GM23338 (cell line): ENCODE data around the gene ZNF593OS. TPM values are rescaled to one million over a fixed set of nuclear protein-coding genes. Genes with fewer than 3 reads are reported as not detected.

Source experiments
- ATAC-seq: fragments of 200-7000 bp; cut with Tn5 transposase; 3 replicates; pipeline ENCODE4 v1.9.1; 2020
- DNase-seq: peaks from one replicate; pipeline ENCODE4 v3.0.0-alpha.2; 2015; ENCODE audit warnings: low spot score
- H2AFZ ChIP-seq: fragments of 200-600 bp; sonication (generic); 2 replicates; pipeline ENCODE4 v1.8.0; 2016; ENCODE audit warnings: antibody characterized with exemption, mild to moderate bottlenecking, moderate library complexity
- H3F3A ChIP-seq: fragments of 200-600 bp; sonication (generic); replicated peaks from 2 replicates; pipeline ENCODE4 v1.8.0; 2017; ENCODE audit warnings: antibody characterized with exemption, mixed run types, low read depth
- H3K27ac ChIP-seq: fragments of 200-600 bp; sonication (generic); 2 replicates; pipeline ENCODE4 v1.6.1; 2016; ENCODE audit warnings: low read depth
- H3K27me3 ChIP-seq: fragments of 200-600 bp; sonication (generic); 2 replicates; pipeline ENCODE4 v1.8.0; 2016; ENCODE audit warnings: mild to moderate bottlenecking, mixed run types, moderate library complexity; ENCODE audit not compliant: insufficient read depth
- H3K36me3 ChIP-seq: fragments of 200-600 bp; sonication (generic); 2 replicates; pipeline ENCODE4 v1.8.0; 2016; ENCODE audit warnings: mild to moderate bottlenecking; ENCODE audit not compliant: insufficient read depth
- H3K4me1 ChIP-seq: fragments of 200-600 bp; sonication (generic); 2 replicates; pipeline ENCODE4 v1.8.0; 2016; ENCODE audit warnings: mild to moderate bottlenecking, moderate library complexity; ENCODE audit not compliant: insufficient read depth
- H3K4me2 ChIP-seq: fragments of 200-600 bp; sonication (generic); 2 replicates; pipeline ENCODE4 v1.7.1; 2017; ENCODE audit warnings: mixed run types
- H3K4me3 ChIP-seq: fragments of 200-600 bp; sonication (generic); 2 replicates; pipeline ENCODE4 v1.6.1; 2016; ENCODE audit warnings: mixed run types
- H3K79me2 ChIP-seq: fragments of 200-600 bp; sonication (generic); replicated peaks from 2 replicates; pipeline ENCODE4 v1.8.0; 2017; ENCODE audit warnings: mild to moderate bottlenecking; ENCODE audit not compliant: insufficient read depth
- H3K9me2 ChIP-seq: fragments of 200-600 bp; sonication (generic); 2 replicates; pipeline ENCODE4 v1.8.0; 2017; ENCODE audit not compliant: insufficient read depth
- H4K20me1 ChIP-seq: fragments of 200-600 bp; sonication (generic); replicated peaks from 2 replicates; pipeline ENCODE4 v1.8.0; 2017; ENCODE audit warnings: mild to moderate bottlenecking; ENCODE audit not compliant: insufficient read depth
- H3K27ac Mint-ChIP-seq: 2 replicates; pipeline ENCODE4 v1.8.0; 2020; ENCODE audit warnings: inconsistent platforms, mild to moderate bottlenecking, moderate library complexity, mixed read lengths
- H3K27me3 Mint-ChIP-seq: 3 replicates; pipeline ENCODE4 v1.8.0; 2022; ENCODE audit warnings: low read depth, mild to moderate bottlenecking, moderate library complexity, mixed read lengths, inconsistent platforms; ENCODE audit not compliant: insufficient read depth, poor library complexity
- H3K36me3 Mint-ChIP-seq: 3 replicates; pipeline ENCODE4 v1.8.0; 2021; ENCODE audit warnings: low read depth, mild to moderate bottlenecking, inconsistent platforms, moderate library complexity, mixed read lengths
- H3K4me1 Mint-ChIP-seq: 3 replicates; pipeline ENCODE4 v1.8.0; 2020; ENCODE audit warnings: mild to moderate bottlenecking, inconsistent platforms, mixed read lengths
- H3K4me3 Mint-ChIP-seq: 3 replicates; pipeline ENCODE4 v1.8.0; 2021; ENCODE audit warnings: moderate library complexity, mild to moderate bottlenecking, inconsistent platforms, mixed read lengths
- H3K9me3 Mint-ChIP-seq: 3 replicates; pipeline ENCODE4 v1.8.0; 2020; ENCODE audit warnings: moderate library complexity, mild to moderate bottlenecking, inconsistent platforms, mixed read lengths
- CREB1 ChIP-seq: fragments of 250-450 bp; sonication (Bioruptor Pico); IDR thresholded peaks from 2 replicates; pipeline ENCODE4 v1.5.0; 2020; ENCODE audit warnings: low read depth, mild to moderate bottlenecking, moderate library complexity
- EZH2 ChIP-seq: fragments of 200-600 bp; sonication (generic); IDR thresholded peaks from one replicate; pipeline ENCODE4 v1.8.0; 2017; ENCODE audit warnings: antibody characterized with exemption, mild to moderate bottlenecking, low read depth; ENCODE audit not compliant: unreplicated experiment
- EZH2phosphoT487 ChIP-seq: fragments of 200-600 bp; sonication (generic); IDR thresholded peaks from one replicate; pipeline ENCODE4 v1.8.1; 2018; ENCODE audit warnings: antibody characterized with exemption; ENCODE audit not compliant: unreplicated experiment
- JUNB ChIP-seq: IDR thresholded peaks from one replicate; pipeline ENCODE4 v1.6.1; 2016; ENCODE audit warnings: antibody characterized with exemption; ENCODE audit not compliant: unreplicated experiment
- NANOG ChIP-seq: IDR thresholded peaks from 2 replicates; pipeline ENCODE4 v1.6.1; 2016; ENCODE audit warnings: antibody characterized with exemption, borderline replicate concordance
- POLR2AphosphoS5 ChIP-seq: IDR thresholded peaks from 2 replicates; pipeline ENCODE4 v1.6.1; 2016; ENCODE audit warnings: antibody characterized with exemption, low read depth
- STAT1 ChIP-seq: IDR thresholded peaks from one replicate; pipeline ENCODE4 v1.6.1; 2016; ENCODE audit warnings: antibody characterized with exemption; ENCODE audit not compliant: unreplicated experiment
- ZNF331 ChIP-seq: fragments of 250-450 bp; sonication (Bioruptor Pico); IDR thresholded peaks from 2 replicates; pipeline ENCODE4 v1.5.0; 2020; ENCODE audit warnings: low read depth, mild to moderate bottlenecking, moderate library complexity
- polyA plus RNA-seq: library from polyadenylated mRNA; unstranded; fragments of >200 nt; fragmentation: Nextera tagmentation; extraction: Ambion mirVana; gene quantifications from 2 replicates; pipeline ENCODE4 v1.2.1, GENCODE V29; 2016
- total RNA-seq: library from RNA; depleted of rRNA; stranded (reverse); fragments of >200 nt; shearing (Covaris generic); gene quantifications from 2 replicates; pipeline ENCODE4 v1.2.3, GENCODE V29; 2014
- TF ChIP-seq, protein P1 (sequence below): IDR thresholded peaks from one replicate; pipeline ENCODE4 v1.6.1; 2018; ENCODE audit warnings: antibody characterized with exemption; ENCODE audit not compliant: unreplicated experiment
- TF ChIP-seq, protein P2 (sequence below): IDR thresholded peaks from 2 replicates; pipeline ENCODE4 v1.6.1; 2016; ENCODE audit warnings: antibody characterized with exemption
- TF ChIP-seq, protein P3 (sequence below), 2 experiments: fragments of 200-600 bp in 1 of 2; sonication (generic) in 1 of 2; conservative IDR thresholded peaks; 2 replicates each; pipeline versions ENCODE4 v1.5.1 to v1.6.1; 2016 to 2017; ENCODE audit warnings: antibody characterized with exemption in 2 of 2, low read depth in 2 of 2, mild to moderate bottlenecking in 2 of 2, moderate library complexity in 1 of 2
- TF ChIP-seq, protein P4 (sequence below): fragments of 250-450 bp; sonication (Bioruptor Pico); IDR thresholded peaks from 2 replicates; pipeline ENCODE4 v1.5.0; 2020; ENCODE audit warnings: mild to moderate bottlenecking, moderate library complexity

The ZNF593OS gene
- total and polyA plus RNA-seq, 2 experiments from 2014 or later: 1.1 TPM; not detected in 1

DNA sequence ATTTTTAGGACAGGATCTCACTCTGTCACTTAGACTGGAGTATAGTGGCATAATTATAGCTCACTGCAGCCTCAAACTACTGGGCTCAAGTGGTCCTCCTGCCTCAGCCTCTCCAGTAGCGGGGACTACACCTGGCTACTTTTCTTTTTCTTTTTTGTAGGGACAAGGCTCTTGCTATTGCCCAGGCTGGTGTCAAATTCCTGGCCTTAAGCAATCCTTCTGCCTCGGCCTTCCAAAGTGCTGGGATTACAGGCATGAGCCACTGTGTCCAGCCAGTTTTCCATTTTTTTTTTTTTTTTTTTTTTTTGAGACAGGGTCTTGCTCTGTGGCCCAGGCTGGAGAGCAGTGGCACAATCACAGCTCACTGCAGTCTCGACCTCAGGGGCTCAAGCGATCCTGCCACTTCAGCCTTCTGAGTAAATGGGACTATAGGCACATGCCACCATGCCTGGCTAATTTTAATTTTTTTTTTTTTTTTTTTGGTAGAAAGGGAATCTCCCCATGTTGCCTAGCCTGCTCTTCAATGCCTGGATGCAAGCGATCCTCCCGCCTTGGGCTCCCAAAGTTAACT lies 41.8 kb upstream of the ZNF593OS start (continued):
- TF ChIP-seq, protein P1, sequence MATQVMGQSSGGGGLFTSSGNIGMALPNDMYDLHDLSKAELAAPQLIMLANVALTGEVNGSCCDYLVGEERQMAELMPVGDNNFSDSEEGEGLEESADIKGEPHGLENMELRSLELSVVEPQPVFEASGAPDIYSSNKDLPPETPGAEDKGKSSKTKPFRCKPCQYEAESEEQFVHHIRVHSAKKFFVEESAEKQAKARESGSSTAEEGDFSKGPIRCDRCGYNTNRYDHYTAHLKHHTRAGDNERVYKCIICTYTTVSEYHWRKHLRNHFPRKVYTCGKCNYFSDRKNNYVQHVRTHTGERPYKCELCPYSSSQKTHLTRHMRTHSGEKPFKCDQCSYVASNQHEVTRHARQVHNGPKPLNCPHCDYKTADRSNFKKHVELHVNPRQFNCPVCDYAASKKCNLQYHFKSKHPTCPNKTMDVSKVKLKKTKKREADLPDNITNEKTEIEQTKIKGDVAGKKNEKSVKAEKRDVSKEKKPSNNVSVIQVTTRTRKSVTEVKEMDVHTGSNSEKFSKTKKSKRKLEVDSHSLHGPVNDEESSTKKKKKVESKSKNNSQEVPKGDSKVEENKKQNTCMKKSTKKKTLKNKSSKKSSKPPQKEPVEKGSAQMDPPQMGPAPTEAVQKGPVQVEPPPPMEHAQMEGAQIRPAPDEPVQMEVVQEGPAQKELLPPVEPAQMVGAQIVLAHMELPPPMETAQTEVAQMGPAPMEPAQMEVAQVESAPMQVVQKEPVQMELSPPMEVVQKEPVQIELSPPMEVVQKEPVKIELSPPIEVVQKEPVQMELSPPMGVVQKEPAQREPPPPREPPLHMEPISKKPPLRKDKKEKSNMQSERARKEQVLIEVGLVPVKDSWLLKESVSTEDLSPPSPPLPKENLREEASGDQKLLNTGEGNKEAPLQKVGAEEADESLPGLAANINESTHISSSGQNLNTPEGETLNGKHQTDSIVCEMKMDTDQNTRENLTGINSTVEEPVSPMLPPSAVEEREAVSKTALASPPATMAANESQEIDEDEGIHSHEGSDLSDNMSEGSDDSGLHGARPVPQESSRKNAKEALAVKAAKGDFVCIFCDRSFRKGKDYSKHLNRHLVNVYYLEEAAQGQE: no peak
- TF ChIP-seq, protein P2, sequence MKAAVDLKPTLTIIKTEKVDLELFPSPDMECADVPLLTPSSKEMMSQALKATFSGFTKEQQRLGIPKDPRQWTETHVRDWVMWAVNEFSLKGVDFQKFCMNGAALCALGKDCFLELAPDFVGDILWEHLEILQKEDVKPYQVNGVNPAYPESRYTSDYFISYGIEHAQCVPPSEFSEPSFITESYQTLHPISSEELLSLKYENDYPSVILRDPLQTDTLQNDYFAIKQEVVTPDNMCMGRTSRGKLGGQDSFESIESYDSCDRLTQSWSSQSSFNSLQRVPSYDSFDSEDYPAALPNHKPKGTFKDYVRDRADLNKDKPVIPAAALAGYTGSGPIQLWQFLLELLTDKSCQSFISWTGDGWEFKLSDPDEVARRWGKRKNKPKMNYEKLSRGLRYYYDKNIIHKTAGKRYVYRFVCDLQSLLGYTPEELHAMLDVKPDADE: no peak
- TF ChIP-seq STAT1 (no peak), CREB1 (CRISPR knock-in tag) (no peak), ZNF331 (no peak), EZH2phosphoT487 (no peak), NANOG (no peak), EZH2 (no peak)
- TF ChIP-seq, protein P3, sequence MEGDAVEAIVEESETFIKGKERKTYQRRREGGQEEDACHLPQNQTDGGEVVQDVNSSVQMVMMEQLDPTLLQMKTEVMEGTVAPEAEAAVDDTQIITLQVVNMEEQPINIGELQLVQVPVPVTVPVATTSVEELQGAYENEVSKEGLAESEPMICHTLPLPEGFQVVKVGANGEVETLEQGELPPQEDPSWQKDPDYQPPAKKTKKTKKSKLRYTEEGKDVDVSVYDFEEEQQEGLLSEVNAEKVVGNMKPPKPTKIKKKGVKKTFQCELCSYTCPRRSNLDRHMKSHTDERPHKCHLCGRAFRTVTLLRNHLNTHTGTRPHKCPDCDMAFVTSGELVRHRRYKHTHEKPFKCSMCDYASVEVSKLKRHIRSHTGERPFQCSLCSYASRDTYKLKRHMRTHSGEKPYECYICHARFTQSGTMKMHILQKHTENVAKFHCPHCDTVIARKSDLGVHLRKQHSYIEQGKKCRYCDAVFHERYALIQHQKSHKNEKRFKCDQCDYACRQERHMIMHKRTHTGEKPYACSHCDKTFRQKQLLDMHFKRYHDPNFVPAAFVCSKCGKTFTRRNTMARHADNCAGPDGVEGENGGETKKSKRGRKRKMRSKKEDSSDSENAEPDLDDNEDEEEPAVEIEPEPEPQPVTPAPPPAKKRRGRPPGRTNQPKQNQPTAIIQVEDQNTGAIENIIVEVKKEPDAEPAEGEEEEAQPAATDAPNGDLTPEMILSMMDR (conservative IDR thresholded peaks at IDR 0.05; ENCODE audit: low read depth in 2 of 2): no peak

DNA sequence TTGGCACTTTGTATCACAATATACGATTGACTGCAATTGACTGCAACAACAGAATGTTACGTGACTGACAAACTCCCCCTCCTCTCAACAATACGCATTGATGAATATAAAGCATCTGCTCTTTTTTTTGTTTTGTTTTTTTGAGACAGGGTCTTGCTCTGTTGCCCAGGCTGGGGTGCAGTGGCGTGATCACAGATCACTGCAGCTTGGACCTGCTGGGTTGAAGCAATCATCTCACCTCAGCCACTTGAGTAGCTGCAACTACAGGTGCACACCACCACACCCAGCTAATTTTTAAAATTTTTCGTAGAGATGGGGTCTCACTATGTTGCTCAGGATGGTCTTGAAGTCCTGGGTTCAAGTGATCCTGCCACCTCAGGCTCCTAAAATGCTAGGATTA lies 41.1 kb upstream of the ZNF593OS start:
- H3K27ac Mint-ChIP-seq: no peak overlapping the region
- Histone ChIP-seq H3K27ac (no peak overlapping the region), H2AFZ (no peak overlapping the region), H3K4me2 (no peak overlapping the region), H3F3A (no peaks in the 10 kb centered on the region), H3K27me3 (no peaks in the 10 kb centered on the region), H3K9me2 (no peaks in the 10 kb centered on the region), H3K4me3 (no peak overlapping the region), H3K4me1 (no peaks in the 10 kb centered on the region), H3K36me3 (no peaks in the 10 kb centered on the region), H4K20me1 (no peaks in the 10 kb centered on the region), H3K79me2 (no peaks in the 10 kb centered on the region)
- no peaks in the 10 kb centered on the region for H3K27me3 Mint-ChIP-seq
- no peak overlapping the region for H3K4me3 Mint-ChIP-seq
- H3K9me3 Mint-ChIP-seq: no peaks in the 10 kb centered on the region
- DNase-seq: no peak
- no peak for ATAC-seq
- no peaks in the 10 kb centered on the region for H3K36me3 Mint-ChIP-seq
- peaks cover 7% of the 10 kb centered on the region; the same call in 2 of the 3 replicates for H3K4me1 Mint-ChIP-seq
- TF ChIP-seq ZNF331: no peak
- TF ChIP-seq EZH2phosphoT487: no peak
- no peak for TF ChIP-seq JUNB
- TF ChIP-seq EZH2: no peak
- TF ChIP-seq POLR2AphosphoS5: no peak
- TF ChIP-seq, protein P4, sequence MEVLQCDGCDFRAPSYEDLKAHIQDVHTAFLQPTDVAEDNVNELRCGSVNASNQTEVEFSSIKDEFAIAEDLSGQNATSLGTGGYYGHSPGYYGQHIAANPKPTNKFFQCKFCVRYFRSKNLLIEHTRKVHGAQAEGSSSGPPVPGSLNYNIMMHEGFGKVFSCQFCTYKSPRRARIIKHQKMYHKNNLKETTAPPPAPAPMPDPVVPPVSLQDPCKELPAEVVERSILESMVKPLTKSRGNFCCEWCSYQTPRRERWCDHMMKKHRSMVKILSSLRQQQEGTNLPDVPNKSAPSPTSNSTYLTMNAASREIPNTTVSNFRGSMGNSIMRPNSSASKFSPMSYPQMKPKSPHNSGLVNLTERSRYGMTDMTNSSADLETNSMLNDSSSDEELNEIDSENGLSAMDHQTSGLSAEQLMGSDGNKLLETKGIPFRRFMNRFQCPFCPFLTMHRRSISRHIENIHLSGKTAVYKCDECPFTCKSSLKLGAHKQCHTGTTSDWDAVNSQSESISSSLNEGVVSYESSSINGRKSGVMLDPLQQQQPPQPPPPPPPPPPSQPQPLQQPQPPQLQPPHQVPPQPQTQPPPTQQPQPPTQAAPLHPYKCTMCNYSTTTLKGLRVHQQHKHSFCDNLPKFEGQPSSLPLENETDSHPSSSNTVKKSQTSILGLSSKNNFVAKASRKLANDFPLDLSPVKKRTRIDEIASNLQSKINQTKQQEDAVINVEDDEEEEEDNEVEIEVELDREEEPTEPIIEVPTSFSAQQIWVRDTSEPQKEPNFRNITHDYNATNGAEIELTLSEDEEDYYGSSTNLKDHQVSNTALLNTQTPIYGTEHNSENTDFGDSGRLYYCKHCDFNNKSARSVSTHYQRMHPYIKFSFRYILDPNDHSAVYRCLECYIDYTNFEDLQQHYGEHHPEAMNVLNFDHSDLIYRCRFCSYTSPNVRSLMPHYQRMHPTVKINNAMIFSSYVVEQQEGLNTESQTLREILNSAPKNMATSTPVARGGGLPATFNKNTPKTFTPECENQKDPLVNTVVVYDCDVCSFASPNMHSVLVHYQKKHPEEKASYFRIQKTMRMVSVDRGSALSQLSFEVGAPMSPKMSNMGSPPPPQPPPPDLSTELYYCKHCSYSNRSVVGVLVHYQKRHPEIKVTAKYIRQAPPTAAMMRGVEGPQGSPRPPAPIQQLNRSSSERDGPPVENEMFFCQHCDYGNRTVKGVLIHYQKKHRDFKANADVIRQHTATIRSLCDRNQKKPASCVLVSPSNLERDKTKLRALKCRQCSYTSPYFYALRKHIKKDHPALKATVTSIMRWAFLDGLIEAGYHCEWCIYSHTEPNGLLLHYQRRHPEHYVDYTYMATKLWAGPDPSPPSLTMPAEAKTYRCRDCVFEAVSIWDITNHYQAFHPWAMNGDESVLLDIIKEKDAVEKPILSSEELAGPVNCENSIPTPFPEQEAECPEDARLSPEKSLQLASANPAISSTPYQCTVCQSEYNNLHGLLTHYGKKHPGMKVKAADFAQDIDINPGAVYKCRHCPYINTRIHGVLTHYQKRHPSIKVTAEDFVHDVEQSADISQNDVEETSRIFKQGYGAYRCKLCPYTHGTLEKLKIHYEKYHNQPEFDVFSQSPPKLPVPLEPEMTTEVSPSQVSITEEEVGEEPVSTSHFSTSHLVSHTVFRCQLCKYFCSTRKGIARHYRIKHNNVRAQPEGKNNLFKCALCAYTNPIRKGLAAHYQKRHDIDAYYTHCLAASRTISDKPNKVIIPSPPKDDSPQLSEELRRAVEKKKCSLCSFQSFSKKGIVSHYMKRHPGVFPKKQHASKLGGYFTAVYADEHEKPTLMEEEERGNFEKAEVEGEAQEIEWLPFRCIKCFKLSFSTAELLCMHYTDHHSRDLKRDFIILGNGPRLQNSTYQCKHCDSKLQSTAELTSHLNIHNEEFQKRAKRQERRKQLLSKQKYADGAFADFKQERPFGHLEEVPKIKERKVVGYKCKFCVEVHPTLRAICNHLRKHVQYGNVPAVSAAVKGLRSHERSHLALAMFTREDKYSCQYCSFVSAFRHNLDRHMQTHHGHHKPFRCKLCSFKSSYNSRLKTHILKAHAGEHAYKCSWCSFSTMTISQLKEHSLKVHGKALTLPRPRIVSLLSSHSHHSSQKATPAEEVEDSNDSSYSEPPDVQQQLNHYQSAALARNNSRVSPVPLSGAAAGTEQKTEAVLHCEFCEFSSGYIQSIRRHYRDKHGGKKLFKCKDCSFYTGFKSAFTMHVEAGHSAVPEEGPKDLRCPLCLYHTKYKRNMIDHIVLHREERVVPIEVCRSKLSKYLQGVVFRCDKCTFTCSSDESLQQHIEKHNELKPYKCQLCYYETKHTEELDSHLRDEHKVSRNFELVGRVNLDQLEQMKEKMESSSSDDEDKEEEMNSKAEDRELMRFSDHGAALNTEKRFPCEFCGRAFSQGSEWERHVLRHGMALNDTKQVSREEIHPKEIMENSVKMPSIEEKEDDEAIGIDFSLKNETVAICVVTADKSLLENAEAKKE (CRISPR knock-in tag): no peak
- TF ChIP-seq STAT1: no peak
